HG03565 (cell line): Measurements from ENCODE around the gene PGF.

Experiments used
- ATAC-seq: cut with Tn5 transposase; IDR thresholded peaks from one replicate; pipeline ENCODE4 v1.9.1; 2021; ENCODE audit warnings: mild to moderate bottlenecking, moderate library complexity; ENCODE audit not compliant: unreplicated experiment

Gene PGF

DNA sequence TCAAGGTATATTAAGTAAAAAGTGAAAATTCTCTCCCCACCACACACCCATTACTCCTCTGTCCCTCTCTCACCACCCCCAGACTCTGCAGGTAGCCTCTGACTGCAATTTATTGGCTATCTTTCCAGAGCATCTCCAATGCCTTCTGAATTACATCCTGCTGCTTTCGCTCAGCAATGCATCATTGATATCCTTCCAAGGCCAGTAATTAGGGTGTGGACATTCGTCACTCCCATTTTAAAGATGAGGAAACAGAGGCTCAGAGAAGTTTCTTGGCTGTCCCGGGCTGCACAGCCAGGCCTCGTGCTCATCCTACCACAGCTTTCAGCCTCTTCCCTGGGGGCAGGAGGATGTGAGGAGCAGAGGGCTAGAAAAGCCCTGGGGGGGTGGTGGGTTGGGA lies 23.6 kb upstream of the PGF start:
- no peak for ATAC-seq

DNA sequence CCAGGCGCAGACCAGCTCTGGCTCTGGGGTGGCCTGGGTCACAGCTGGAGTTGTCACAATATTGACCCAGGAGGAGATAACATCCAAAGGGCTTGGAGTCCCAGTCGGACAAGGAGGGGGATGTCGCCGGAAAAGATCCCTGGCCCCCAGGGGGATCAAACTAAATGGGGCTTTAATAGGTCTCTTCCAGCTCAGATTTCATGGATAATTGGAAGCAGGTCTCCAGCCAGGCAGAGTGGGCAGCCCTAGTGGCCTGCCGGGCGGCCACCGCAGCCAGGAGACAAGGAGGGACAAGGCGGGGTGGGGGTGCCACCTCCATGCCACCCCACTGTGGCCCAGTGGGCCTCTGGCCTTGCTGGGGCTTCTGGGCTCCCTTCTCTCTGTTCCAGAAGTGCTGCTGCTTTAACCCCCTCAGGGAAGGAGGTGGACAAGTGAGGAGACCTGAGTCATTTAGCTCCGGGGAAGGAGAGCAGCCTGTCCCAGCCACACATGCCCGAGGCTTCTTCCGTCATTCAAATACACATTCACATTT lies 23.1 kb upstream of the PGF start:
- ATAC-seq: no peak

DNA sequence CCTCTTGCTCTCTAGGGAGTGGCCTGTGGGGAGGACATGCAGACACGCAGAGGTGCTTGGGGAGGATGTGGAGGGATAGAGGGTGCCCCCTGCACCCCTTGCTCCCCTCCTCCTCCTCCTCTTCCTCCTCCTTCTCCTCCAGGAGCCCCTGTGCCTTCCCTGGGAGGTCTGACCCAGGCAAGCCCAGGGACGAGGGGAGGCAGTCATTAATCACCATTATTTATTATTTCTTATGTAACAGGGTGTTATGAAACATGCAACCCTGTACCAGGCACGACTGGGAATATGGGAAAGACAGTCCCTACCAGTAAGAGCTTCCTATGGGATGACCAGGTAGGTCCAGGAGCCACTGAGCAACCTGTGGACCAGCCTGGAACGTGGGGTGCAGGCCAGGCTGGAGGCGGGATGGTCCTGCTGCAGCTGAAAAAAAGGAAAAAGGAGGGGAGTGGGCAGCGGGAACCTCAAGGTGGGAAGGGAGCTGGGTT lies 22.5 kb upstream of the PGF start:
- ATAC-seq: no peak

DNA sequence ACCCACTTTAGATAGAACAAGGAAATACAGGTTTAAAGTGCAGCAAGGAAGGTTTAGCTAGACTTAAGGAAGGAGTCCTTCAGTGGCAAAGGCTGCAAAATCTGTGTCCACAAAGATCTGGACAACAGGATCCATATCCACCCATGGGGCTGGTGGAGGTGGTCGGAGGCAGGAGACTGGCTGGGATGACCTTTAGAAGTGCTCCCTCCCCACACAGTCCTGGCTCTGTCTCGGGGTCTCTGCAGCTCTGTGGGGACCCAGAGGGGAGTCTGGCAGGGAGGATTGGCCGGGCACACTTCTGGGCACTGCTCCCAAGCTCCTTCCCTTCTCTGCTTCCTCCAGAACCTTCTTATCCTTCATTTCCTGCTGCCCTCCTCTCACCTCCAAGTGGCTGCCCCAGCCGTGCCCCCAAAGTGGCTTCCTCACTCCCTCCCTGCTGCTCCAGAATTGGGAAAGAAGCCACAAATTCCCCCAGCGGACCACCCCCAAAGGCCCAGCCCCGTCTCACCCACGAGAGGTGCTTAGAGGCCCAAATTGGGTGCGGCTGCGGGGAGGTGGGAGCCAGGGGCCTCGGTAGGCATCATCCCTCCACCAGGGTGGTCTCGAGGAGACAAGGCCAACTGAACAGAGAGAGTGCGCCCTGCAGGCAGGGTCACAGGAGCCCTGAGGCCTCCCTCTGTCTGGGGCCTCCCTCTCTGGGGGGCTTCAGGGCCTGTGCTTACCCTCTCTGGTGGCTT lies 21.9 kb upstream of the PGF start:
- ATAC-seq: no peak

DNA sequence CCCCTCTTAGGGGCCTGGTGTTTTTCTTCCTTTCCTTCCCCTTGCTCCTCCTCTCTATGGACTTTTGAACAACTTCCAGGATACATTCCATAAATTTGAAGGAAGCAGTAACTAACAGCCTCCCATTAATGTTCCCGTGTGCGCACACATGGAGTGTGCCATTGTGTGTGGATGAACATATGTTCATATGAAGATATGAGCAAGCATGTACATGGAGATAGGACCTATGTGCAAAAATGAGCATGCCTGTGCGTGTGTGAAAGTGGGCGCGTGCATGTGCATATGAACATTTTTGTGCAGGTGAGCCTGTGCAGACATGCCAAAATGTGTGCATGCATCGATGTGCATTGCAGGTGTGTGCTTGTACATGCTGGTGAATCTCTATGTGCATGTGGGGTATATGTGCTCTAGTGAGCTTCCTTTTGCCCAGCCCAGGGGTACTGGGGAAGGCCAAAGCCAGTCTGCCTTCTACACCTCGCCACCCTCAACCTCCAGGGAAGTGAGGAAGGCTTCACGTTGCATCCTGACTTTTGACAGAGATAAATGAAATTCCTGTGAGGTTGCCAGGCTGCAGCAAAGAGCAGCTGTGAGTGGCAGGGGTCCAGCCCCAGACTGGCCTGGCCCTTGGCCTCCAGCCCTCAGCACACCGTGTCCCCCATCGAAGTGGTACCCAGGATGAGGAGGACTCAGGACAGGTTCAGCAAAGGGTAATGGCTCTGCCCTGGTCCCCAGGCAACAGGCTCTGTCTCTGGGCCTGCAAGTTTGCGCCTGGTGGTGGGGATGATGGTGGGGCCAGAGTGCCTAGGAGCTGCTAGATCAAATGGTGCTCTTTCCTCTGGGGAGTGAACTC lies 21.1 kb upstream of the PGF start:
- ATAC-seq: no peak

DNA sequence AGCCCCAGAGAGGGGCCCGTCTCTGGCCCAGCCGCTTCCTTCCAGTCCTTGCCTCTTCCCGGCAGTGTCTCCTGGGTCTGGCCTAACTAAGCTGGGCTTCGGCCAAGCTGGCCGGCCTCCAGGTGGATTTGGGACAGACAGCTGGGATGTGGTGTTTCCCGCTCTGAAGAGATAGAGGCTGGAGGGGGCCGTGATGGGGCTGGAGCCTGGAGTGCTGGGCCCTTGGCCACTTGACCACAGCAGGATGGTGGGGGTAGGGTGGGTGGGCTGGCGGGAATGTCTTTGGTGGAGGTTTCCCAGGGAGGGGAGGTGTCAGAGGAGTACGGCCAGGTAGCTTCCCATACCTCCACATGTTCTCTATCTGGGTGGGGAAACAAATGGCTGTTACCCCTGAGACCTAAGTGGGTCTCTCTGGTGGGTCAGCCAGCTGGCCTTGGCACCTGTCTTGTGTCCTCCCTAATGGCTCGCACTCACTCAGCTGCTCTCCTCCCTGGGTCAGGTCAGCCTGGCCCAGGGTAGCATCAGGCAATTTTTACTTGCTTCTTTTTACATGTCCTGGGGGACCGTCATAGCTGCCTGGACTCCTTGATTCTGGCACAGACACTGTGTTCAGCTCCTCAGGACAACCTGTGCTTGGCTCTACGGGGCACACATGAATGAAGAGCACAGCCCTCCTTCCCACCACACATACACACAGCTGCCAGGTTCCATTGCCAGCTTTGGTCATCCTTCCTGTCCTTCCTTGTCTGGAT lies 19.8 kb upstream of the PGF start:
- no peak for ATAC-seq

DNA sequence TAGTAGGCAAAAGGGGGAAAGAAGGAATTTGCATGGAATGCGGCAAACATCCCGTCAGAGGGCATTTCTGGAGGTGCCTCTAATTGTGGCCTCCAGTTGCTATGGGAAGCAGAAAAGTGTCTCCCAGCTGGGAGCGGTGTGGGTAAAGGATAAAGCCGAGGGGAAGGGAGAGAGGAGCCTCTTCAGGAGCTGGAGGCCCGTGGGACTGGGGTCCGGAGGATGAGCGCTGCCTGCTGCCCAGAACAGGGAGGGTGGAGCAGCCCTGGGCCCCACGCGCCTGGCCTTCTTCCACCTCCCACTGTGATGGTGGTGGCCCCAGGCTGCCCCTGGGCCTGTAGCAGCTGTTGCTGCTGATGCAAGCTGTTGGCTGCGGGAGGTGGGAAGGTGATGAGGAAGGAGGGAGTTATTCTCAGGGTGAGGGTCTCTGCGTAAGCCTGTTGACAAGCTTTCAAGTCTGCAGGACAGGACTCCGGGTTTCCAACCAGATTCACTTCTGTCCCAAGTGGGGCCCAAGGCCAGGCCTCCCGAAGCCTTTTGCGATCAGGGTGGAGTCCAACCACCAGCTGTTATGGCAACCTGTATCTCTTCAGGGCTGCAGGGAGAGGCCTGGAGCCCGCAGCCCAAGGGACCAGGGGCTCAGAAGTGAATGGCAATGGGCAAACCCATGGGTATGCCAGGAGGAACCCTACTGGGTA lies 19.1 kb upstream of the PGF start:
- no peak for ATAC-seq

DNA sequence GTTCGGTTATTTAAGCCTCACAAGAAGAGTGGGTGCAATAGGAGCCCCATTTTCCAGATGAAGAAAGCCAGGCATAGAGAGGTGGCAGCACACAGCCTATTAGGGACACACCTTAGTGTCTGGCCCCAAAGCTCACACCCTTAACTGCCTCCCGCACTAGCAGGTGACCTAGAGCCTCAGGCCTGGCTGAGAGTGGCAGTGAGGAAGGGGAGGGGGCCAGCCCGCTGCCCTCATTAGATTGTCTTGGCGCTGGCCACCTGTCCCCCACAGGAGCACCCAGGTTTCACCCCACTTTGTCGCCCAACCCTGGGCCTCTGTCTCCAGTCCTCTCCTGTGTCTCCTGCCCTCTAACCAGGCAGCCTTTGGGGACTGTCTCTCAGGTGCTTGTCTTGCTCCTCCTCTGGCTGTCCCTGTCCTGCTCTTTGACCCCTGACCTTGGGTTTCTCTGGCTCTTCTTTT lies 18.5 kb upstream of the PGF start:
- no peak for ATAC-seq

DNA sequence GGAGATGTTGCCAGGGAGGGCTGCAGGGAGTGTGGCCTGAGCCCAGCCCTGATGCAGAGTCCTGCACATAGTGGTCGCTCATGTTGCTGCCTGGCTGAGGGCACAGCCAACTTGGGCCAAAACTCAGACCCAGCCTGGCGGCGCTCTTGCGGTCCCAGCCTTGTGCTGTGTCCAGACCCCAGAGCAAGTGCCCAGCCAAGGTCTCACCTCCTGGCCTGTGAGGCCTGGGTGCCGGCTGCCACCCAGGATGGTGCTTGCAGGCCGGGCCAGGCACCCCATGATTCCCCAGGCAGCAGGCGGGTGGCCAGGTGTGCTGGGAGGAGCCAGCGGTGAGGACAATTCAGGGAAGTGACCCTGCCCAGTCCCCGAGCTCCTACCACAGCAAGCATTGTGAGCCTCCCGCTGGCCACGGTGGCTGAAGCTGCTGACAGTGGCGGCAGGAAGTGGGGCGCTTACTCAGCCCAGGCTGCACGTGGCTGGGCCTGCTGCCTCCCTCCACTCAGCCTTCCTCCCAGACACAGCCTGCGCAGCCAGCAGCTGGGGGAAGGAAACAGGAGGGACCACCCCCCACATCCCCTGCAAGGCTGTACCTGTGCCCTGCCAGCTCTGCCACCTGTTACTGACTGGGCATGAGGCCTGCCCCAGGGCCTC lies 17.7 kb upstream of the PGF start:
- no peak for ATAC-seq

DNA sequence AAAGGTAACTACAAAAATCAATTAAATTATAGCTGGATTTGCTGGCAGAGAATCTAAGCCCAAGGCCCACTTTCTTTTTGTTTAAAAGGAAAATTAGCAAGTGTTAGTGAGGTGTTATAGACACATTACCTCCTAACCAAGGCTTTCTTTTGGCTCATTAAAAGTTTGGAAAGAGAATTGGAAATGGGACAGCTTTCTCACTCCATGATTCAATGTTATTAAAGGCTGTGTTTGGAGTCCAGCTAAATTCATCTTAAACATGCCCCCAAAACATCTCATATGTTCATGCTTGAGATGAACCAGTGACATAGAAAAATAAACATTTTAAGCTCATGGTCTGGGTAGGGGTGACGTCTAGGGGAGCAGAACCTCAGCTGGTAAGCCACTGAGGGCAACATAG lies 13.4 kb upstream of the PGF start:
- no peak for ATAC-seq

DNA sequence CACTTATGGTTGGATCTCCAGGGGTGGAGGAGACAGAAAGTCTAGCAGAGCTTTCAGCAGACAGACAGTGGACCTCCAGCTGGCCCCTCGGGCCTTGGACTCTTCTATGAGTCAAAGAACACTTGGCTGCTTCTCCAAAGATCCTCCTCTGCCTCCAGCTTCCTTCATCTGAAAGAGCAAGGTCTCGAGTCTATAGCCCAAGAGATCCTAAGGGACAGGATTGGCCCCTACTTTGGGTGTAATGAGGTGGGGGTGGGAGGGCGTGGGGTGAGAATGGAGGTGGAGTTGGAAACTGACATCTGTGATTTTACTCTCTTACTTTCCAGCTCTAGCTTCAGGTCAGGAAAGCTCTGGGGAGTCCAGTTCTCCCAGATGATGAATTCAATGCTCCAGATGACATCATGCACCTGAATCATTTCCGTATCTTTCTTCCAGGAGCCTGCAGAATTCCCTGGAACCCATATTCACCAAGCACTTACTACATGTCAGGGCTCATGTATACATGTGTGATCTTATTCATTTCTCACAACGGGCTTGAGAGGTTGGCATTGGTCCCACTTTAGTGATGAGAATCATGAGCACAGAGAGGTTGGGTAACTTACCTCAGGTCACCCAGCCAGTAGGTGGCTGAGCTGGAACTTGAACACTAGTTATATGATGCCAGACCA lies 10.2 kb upstream of the PGF start:
- ATAC-seq: no peak

DNA sequence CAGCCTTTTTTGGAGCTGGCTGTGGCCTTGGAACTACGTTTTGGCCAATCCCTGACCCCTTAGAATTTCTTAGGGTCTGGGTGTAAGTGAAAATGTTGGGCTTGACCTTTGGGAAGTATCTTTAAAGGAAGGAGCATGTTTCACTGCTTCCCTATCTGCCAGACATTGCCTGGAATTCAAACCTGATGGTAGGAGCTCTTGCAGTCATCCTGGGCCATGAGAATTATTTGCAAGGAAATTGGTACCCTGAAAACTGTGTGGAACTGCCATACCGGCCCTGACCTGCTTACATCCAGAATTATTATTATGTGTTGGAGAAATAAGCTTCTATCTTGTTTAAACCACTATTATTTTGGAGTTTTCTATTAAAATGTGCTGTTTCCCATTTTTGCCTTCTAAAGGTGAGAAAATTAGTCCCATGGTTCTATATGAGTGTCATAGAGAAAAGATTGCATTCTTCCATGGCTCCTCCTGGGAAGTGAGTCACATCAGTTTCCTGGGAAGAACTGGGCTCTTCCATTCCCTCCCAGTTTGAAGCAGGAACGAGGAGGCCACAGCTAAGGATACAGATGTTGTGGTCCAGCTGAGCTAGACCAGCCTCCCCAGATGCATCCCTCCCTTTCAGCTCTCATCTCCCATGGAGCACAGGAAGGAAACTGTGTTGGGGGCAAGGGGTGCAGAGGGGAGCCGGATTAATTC lies 9.5 kb upstream of the PGF start:
- no peak for ATAC-seq

DNA sequence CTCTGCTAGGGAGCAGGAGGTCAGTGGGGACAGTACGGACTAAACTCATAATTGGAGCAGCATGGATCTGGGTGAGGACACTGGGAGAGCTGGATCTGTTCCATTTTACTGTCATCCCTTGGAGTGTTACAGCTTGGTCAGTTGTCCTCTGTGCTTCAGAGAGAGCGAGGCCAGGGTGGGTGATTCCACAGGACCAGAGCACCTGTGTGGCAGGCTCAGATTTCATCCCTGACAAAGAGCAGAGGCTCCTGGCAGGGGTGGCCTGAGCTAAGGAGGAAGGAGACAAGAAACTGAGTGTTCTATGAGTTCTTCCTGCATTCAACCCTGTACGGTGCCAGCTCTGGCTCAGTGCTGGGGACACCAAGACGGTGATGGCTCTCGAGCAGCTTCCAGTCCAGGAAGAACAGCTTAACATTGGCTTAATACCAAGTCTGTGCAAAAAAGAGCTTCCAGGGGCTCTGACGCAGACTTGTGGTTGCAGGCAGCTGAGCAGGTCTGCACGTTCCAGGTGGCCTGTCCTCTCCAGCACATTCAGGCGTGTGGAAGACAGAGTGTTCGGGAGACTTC lies 8.4 kb upstream of the PGF start:
- no peak for ATAC-seq

DNA sequence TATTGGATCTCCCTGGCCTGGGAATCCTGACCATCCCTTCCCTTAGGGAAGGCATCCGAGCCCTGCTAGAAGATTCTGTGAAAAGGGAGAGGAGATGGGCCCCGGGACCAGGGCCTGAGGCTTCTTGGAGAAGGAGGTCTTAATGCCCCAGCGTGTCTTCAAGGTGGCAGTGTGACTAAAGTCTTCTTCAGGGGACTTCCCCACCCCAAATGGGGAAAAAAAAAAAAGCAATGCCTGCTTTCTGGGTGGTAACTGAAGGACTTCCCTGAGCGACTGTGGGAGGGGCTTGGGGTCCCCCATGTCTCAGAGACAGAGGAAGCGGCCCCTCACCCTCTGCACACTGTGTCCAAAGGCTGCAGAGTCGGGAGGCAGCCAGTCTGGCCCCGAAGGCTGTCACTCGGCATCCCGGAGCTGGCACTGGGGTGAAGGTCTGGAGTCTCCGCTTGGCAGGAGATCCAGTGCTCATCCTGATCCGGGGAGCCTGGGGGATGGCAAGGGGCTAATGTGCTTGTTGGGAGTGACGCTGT lies 7.8 kb upstream of the PGF start:
- no peak for ATAC-seq

DNA sequence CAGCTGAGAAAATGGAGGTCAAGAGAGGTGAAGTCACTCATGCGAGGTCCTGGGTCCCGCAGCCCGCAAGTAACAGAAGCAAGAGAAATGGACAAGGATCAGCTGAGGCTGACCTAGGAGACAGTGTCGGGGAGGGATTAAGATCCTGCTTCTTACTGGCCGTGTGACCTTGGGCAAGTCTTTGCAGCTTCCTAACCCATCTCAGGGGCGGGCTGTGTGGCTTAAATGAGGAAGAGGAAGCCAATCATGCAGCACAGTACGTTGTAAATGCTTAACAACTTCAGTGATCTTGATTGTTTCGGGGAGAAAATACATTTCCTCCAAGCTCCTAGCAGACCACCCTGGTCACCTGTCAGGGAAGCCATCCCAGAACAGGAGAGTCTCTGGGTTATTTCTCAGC lies 7.1 kb upstream of the PGF start:
- ATAC-seq: no peak

DNA sequence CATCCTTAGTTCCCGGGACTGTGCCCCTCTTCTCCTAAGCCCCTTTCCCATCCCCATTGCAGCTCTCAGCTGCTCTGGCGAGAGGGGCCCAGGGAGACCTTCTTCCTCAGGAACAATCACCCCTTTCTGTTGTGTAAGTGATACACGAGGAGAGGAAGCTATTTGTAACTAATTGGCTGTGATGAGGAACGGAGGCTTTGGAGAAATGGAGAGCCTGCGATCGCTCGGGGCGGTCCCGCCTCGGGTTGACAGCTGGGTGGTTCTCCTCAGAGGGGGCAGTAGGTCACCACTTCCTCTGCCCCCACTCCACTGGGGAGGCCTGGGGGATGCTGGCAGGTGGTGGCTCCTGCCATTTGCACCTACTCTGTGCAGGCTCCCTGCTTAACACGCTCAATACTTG lies 6.6 kb upstream of the PGF start:
- no peak for ATAC-seq

DNA sequence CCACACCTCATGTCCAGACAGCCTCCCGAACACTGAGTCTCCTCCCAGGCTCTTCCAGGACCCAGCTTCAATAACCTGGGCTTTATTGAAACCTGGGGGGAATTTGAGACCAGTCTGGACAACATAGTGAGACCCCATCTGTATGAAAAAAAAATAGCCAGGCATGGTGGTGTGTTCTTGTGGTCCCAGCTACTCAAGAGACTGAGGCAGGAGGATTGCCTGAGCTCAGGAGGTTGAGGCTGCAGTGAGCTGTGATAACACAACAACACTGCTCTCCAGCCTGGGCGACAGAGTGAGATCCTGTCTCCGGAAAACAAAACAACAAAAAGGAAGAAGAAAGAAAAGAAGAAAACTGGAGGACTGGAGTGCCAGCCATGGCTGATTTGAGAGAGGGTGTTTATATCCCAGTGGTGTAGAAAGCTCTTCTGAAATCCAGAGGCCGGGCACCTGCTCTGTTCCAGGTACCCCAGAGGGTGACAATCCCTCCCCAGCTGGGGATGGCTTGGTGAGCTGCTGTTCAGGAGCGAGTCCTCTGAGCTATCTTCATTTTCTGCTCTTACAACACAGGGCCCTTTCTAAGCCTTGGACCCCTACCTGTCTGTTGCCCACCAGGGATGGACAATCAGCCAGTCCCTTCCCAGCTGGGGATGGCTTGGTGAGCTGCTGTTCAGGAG lies 6.0 kb upstream of the PGF start:
- no peak for ATAC-seq

DNA sequence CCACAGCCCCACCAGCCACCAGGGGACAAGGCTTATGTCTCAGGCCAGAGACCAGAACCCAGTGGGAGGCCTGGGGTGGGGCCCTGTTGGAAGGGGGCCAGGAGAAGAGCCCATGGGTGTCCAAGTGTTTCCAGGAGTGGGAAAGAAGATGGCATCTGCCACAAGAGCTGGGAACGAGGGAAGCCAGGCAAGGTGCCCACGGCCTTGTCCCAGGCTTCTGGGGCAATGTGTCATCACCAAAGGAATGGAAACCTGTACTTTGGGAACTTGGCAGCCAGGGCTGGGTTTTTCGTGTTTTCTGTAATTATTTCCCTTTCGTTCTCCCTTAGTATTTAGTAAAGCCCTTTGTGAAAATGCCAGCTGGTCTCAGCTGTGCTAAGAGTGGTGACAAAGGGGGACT lies 5.3 kb upstream of the PGF start:
- no peak for ATAC-seq
